Dendritic cell treated with granulocyte-macrophage colony-stimulating factor and Interleukin-4, amounts not matched to agents 40 ng/mL and 50 ng/mL, for 4 days (primary cell): ENCODE measurements around the gene UBR4.

Experiments used
- H3K27ac Mint-ChIP-seq: one replicate; pipeline ENCODE4 v1.8.0; 2022; ENCODE audit warnings: mild to moderate bottlenecking, mixed read lengths
- H3K27me3 Mint-ChIP-seq: one replicate; pipeline ENCODE4 v1.8.0; 2022; ENCODE audit warnings: mild to moderate bottlenecking, mixed read lengths
- H3K36me3 Mint-ChIP-seq: one replicate; pipeline ENCODE4 v1.8.0; 2022; ENCODE audit warnings: low read depth, mixed read lengths
- H3K4me1 Mint-ChIP-seq: one replicate; pipeline ENCODE4 v1.8.0; 2022; ENCODE audit warnings: low read depth, mixed read lengths
- H3K4me3 Mint-ChIP-seq: one replicate; pipeline ENCODE4 v1.8.0; 2022; ENCODE audit warnings: mild to moderate bottlenecking, moderate library complexity, mixed read lengths
- H3K9me3 Mint-ChIP-seq: one replicate; pipeline ENCODE4 v1.8.0; 2022; ENCODE audit warnings: mixed read lengths
- intact Hi-C: fragments of 100-400 bp; cut with micrococcal nuclease; formaldehyde crosslinking; loops from one replicate; pipeline ENCODE4 v1.15.0; 2022

UBR4 gene

DNA sequence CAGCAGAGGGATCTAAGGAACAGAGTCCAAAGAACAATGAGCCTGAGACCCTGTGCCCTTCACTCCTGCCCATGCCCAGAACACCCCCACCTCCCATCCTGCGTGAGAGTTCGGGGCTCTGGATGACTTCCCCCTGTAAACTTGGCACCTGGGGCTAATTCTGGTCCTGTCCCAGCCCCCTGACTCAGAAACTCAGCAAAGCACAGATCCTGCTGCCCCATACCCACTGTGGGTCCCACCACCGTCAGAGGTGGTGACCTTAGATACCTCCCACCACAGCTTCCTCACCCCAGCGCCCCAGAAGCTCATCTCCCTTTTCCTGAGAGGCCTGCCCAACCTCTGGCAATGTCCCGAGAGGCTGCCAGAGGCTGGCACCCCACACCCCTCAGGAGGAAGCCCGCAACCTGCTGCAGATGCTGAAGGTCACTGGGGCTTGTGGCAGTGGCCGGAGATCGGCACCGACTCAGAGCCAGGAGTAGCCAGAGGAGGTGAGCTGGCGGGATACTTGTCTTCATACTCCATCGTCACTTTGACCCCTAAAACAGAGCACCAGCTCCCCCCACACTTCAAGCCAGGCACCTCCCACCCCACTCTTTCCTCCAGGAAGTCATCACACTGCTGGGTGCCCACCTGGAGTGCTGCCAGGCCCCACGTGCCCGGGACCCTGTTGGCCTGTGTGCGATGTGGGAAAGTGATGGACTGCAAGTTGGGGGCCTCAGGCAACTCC lies 142.0 kb downstream of the UBR4 start:
- no peaks in the 10 kb centered on the region for H3K4me1 Mint-ChIP-seq
- intact Hi-C loops = no loop called here
- peaks cover 7% of the 10 kb centered on the region for H3K36me3 Mint-ChIP-seq
- H3K4me3 Mint-ChIP-seq = no peak overlapping the region
- peaks cover 8% of the 10 kb centered on the region for H3K27me3 Mint-ChIP-seq
- no peaks in the 10 kb centered on the region for H3K9me3 Mint-ChIP-seq
- no peak overlapping the region for H3K27ac Mint-ChIP-seq

DNA sequence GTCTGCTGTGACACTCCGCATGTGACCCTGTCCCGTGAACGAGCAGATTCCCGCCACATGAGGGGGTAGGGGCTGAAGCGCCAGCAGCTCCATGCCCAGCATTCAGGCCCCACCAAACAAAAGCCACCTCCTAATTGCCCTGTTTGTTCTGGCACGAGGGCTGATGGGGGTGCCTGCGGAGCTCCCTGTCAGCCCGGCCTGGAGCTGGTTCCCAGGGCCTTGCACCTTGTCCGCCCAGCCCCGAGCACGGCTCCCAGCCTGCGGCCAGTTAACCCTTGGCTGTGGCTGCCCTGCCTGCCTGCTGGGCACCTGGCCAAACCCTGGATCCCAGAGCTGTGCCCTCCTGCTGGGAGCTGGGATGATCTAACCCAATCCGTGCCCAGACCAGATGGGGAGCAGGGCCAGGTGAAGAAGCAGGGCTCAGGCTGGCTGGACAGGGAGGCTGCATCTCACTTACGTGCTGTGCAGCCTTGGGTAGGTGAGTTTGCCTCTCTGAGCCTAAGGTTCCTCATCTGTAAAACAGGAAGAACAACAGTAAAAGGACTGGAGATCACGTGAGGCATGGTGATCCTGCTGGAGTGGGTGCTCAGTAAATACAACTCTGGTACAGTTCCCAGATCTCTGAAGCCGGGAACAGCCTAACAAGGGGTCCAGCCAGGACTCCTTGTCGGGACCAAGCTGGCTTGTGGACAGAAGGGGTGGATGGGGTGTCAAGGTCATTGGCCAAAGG lies 142.7 kb downstream of the UBR4 start:
- Mint-ChIP-seq H3K4me3 (no peak overlapping the region), H3K36me3 (no peaks in the 10 kb centered on the region), H3K9me3 (no peaks in the 10 kb centered on the region), H3K27me3 (peaks cover 8% of the 10 kb centered on the region), H3K27ac (no peak overlapping the region), H3K4me1 (no peaks in the 10 kb centered on the region)
- intact Hi-C loops = no loop called here

DNA sequence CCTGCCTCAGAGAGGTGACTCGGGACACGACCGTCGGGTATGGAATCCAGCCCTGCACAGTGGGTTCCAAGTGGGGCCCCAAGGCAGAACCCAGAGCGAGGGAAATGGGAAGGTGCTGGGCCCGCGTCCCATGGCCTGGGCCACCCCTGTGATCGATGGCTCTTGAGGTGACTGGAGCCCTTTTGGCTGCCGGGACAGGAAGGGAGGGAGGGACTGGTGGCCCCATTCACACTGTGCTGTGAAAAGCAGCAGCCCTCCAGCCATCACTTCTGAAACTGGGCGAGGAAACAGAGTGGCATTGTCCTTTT lies 143.2 kb downstream of the UBR4 start:
- Mint-ChIP-seq H3K9me3 (peaks cover 2% of the 10 kb centered on the region), H3K27ac (no peak overlapping the region), H3K36me3 (no peaks in the 10 kb centered on the region), H3K27me3 (peaks cover 8% of the 10 kb centered on the region), H3K4me1 (no peaks in the 10 kb centered on the region), H3K4me3 (no peak overlapping the region)
- intact Hi-C loops = no loop called here

DNA sequence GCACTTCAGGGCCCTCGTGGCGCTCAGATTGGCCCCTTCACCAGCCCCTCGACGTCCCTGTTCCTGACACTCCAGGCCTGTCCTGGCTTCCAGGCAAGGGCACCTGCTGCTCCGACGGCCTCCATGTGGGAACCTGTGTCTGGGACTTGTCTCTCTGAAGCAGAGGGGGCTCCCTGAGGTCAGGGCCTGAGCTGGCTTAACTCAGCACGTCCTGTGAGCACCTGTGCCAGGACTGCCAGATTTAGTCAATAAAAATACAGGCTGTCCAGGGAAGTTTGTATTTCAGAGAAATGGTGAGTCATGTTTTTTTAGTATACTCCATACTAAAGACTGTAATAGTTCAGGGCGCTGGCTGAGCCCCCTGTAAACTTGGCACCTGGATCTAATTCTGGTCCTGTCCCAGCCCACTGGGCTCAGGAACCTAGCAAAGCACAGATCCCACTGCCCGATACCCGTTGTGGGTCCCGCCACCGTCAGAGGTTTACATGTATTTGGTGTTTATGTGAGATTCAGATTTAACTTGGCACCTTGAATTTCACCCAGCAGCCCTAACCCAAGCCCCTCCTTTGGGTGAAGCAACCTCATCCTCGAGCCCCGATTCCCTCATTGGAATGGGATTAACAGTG lies 143.7 kb downstream of the UBR4 start:
- no peak overlapping the region for H3K4me3 Mint-ChIP-seq
- no peak overlapping the region for H3K27ac Mint-ChIP-seq
- H3K36me3 Mint-ChIP-seq = no peaks in the 10 kb centered on the region
- no peaks in the 10 kb centered on the region for H3K4me1 Mint-ChIP-seq
- peaks cover 7% of the 10 kb centered on the region for H3K9me3 Mint-ChIP-seq
- peaks cover 8% of the 10 kb centered on the region for H3K27me3 Mint-ChIP-seq
- intact Hi-C loops = no loop called here

DNA sequence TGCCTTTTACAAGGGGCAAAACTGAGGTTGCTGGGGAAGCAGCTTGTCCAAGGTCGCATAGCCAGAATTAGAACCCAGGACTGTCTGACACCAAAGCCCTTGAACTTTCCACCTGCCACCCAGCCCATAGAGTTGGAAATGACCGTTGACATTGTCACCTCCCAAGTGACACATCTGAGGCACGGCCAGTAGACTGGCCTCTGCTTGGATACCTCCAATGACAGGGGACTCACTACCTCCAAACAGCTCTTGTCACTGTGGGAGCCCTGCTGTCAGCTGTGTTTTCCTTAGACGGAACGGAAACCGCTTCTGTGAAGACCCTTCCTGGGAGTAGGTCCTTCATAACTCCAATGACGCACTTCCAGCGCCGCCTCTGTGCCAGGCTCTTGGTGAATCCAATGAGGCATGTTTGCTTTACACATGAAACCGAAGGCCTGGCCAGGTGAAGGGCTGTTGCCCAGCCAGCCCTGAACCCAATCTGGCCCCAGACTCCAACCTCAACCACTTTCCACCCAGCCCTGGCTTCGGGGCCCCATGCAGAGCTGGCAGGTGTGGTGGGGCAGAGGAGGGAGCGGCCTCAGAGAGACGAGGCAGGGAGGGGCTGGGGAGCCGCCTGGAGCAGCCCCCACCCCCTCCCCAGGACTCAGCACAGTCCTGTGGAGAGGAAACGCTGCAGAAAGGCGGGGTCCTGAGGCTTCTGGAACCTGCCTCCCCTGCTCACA lies 144.4 kb downstream of the UBR4 start:
- Mint-ChIP-seq H3K27me3 (peaks cover 6% of the 10 kb centered on the region), H3K36me3 (no peaks in the 10 kb centered on the region), H3K27ac (no peak overlapping the region), H3K4me3 (no peak overlapping the region), H3K4me1 (no peaks in the 10 kb centered on the region), H3K9me3 (peaks cover 13% of the 10 kb centered on the region)
- intact Hi-C loops = no loop called here

DNA sequence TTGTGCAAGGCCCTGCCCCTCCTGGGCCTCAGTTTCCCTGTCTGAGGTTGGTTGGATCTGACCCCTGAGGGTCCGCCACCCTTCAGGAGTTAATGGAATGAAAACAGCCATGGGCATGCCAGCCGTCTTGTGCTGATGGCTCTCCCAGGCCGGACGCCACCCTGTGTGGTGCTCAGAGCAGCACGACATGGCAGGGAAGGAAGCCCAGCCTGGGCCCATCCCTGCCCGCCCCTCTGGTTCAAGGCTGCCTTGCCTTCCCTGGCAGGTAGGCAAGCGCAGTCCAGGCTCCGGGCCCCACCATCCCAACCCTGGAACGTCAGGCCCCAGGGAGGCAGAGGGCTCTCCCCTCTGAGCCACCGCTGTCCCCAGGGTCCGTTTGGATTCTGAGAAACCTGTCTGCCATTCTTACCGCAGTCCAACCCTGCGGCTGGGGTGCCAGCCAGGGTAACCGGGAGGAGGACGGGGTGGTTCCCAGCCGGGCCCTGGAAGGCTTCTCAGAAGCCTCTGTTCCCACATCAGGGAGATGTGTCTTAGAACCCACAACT lies 145.1 kb downstream of the UBR4 start:
- H3K36me3 Mint-ChIP-seq = no peaks in the 10 kb centered on the region
- H3K9me3 Mint-ChIP-seq = peaks cover 13% of the 10 kb centered on the region
- no peaks in the 10 kb centered on the region for H3K4me1 Mint-ChIP-seq
- intact Hi-C loops = no loop called here
- no peak overlapping the region for H3K4me3 Mint-ChIP-seq
- no peak overlapping the region for H3K27ac Mint-ChIP-seq
- peaks cover 4% of the 10 kb centered on the region for H3K27me3 Mint-ChIP-seq

DNA sequence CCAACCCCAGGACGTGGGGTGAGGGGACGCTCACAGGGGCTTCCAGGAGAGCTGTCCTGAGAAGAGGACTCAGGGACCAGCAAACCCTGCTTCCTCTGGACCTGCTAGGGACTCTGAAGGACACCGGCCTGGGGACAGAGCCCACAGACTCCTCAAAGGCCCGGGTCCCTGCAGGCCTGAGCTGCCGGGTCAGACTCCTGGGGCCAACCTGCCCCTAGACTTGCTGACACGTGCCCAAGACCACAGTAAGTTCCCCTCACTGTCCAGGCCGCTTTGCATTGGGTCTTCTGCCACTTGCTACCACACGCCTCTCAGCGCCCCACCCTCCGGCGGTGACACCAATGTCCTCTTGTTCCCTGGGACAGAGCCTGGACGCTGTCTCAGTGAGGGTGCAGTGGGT lies 146.9 kb downstream of the UBR4 start:
- Mint-ChIP-seq H3K36me3 (no peaks in the 10 kb centered on the region), H3K27me3 (peaks cover 8% of the 10 kb centered on the region), H3K4me3 (no peak overlapping the region), H3K9me3 (peaks cover 13% of the 10 kb centered on the region), H3K27ac (no peak overlapping the region), H3K4me1 (no peaks in the 10 kb centered on the region)
- intact Hi-C loops = no loop called here

DNA sequence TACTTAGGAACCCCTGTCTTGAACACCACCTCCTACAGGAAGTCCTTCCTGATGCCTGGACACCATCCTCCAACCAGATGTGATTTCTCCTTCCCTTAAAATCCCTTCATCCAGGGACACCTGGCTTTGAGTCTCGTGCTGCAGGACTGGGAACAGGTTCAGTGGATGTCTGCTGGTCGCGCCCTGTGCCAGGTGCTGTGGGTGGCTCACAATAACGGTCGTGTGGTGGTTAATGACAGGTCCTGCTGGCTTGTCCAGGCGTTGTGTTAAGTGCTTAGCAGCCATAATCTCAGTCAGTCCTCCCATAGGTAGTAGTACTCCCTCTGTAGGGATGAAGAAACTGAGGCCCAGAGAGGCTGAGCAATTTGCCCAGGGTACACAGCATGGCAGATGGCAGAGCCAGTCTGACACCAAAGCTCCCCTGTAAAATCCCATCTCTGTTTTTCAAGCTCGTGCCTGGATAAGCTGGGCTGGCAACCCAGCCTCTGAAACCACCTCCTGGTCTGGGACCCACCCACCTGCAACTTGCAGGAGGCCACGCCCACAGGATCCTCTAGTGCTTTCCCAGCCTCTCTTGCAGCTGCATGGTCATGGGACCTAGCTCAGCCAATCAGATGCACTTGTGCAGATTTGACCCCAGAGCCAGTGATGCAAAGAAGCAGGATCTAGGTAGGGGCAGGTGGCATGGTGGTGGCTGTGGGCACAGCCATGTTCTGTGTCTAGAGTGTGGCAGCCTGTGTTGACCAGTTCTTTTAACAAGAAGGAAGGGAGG lies 147.6 kb downstream of the UBR4 start:
- Mint-ChIP-seq H3K27ac (no peak overlapping the region), H3K36me3 (no peaks in the 10 kb centered on the region), H3K4me3 (no peak overlapping the region), H3K9me3 (peaks cover 13% of the 10 kb centered on the region), H3K27me3 (peaks cover 10% of the 10 kb centered on the region), H3K4me1 (no peaks in the 10 kb centered on the region)
- intact Hi-C loops = no loop called here

DNA sequence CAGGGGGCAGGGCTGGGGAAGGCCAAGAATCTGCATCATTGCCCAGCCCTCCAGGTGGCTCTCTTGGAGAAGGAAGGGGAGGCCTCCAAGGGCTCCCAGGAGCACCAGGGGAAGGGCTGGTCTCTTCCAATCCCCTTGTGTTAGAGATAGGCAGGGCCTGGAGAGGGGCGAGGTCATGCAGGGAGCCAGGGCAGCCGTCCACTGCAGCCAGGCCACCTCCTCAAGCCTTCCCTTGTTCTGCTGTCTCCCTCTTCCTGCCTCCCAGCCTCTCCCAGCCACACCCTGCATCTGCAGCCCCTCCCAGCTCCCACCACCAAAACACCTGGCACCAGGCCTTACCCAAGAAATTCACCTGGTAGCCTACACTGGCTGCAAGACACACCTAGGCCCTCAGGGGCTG lies 148.3 kb downstream of the UBR4 start:
- Mint-ChIP-seq H3K4me1 (no peaks in the 10 kb centered on the region), H3K27ac (no peak overlapping the region), H3K9me3 (peaks cover 13% of the 10 kb centered on the region), H3K4me3 (no peak overlapping the region), H3K36me3 (no peaks in the 10 kb centered on the region), H3K27me3 (peaks cover 15% of the 10 kb centered on the region)
- intact Hi-C loops = no loop called here

DNA sequence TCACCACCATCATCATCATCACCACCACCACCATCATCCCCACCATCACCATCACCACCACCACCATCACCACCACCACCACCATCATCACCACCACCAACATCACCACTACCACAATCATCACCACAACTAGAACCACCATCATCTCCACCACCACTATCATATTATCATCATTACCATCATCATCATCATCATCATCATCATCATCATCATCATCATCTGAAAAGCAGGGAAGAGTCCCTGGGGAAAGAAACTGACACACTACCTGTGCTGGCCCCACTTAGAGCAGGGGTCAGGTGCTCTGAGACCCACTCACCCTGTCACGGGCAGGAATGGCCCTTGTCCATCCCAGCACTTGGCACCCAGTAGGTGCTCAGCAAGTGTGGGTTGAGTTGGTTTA lies 148.7 kb downstream of the UBR4 start:
- Mint-ChIP-seq H3K4me1 (no peaks in the 10 kb centered on the region), H3K36me3 (no peaks in the 10 kb centered on the region), H3K4me3 (no peak overlapping the region), H3K9me3 (peaks cover 13% of the 10 kb centered on the region), H3K27ac (no peak overlapping the region), H3K27me3 (peaks cover 19% of the 10 kb centered on the region)
- intact Hi-C loops = no loop called here

DNA sequence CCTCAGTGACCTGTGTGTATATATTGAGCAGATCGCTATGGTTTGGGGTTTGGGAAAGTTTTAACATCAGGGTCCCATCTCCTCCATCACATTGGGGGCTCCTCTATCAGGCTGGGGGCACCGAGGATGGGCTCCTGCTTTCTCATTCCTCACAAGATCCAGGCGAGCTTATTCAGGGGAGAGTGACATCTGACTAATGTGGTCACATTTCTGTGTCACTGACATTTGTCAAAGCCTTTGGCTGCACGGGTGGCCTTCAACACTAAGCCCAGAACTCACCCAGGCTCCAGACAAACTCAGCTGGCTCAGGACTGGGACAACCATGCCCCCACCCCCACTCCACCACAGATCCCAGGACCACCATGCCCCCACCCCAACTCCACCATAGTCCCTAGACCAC lies 150.3 kb downstream of the UBR4 start:
- no peak overlapping the region for H3K27ac Mint-ChIP-seq

DNA sequence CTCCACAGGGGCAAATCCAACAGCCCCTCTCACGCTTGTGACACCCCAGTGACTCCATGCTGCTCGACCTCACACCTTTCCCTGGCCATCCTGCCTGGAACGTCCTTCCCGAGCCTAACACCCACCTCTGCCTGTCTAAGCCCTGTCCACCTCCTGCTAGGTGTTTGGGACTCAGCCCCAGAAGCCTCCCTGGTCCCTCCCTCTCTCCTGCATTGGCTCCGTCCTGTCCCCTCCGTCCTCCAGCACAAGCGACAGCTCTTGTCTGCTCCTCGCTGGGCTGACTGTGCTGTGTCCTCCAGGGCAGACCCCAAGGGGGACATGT lies 151.6 kb downstream of the UBR4 start:
- intact Hi-C loops = no loop called here
- Mint-ChIP-seq H3K4me1 (peaks cover 7% of the 10 kb centered on the region), H3K27ac (no peak overlapping the region), H3K36me3 (no peaks in the 10 kb centered on the region), H3K4me3 (no peak overlapping the region), H3K9me3 (peaks cover 13% of the 10 kb centered on the region), H3K27me3 (peaks cover 48% of the 10 kb centered on the region)

More for the DNA sequence above, 150.3 kb downstream of the UBR4 start:
- H3K4me1 Mint-ChIP-seq = peaks cover 6% of the 10 kb centered on the region
- H3K9me3 Mint-ChIP-seq = peaks cover 13% of the 10 kb centered on the region
- intact Hi-C loops = no loop called here
- H3K36me3 Mint-ChIP-seq = no peaks in the 10 kb centered on the region
- peaks cover 35% of the 10 kb centered on the region for H3K27me3 Mint-ChIP-seq
- no peak overlapping the region for H3K4me3 Mint-ChIP-seq

DNA sequence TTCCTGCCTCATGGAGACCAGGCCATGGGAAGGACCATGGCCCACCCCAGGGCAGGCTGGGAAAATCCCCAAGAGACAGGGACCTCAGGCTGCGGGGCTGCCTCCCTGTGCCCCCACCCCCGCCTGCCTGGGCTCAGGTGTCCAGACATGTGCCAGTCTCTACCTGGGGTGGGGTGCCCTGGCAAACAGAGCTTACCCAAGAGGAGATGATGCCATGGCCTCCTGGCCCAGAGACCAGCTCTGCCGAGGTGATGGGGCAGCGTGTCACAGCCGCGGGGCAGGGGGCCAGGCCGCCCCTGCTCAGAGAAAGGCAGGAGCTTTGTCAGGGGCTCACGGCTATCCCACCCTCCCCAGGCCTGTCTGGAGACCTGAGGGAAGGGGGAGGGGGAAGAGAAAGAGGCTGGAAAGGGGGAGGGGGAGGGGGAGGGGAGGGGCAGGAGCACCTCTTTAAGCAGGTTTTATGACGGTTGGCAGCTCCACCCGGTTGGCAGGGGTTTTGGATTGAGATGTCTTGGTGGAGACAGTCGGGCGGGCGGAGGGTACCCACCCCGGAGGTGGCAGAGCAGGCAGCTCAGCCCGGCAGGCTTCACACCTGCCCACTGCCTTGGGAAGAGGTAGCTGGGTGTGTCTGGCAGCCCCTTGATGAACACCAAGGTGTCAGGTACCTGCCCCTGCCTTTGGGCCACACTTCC lies 152.1 kb downstream of the UBR4 start:
- H3K4me3 Mint-ChIP-seq = no peak overlapping the region
- intact Hi-C loops = no loop called here
- H3K27ac Mint-ChIP-seq = no peak overlapping the region
- H3K36me3 Mint-ChIP-seq = no peaks in the 10 kb centered on the region
- peaks cover 7% of the 10 kb centered on the region for H3K4me1 Mint-ChIP-seq
- H3K27me3 Mint-ChIP-seq = peaks cover 50% of the 10 kb centered on the region
- H3K9me3 Mint-ChIP-seq = peaks cover 13% of the 10 kb centered on the region
